Ishikawa (cell line): ENCODE results near the gene CTR9.

ENCODE experiments used
- CEBPB ChIP-seq: IDR thresholded peaks from 2 replicates; pipeline ENCODE4 v1.6.1; 2012
- CREB1 ChIP-seq: IDR thresholded peaks from 2 replicates; pipeline ENCODE4 v1.6.1; 2012; ENCODE audit warnings: low read depth
- EGR1 ChIP-seq: IDR thresholded peaks from 2 replicates; pipeline ENCODE4 v1.6.1; 2012
- EP300 ChIP-seq: IDR thresholded peaks from 2 replicates; pipeline ENCODE4 v1.6.1; 2012; ENCODE audit warnings: borderline replicate concordance
- FOXM1 ChIP-seq: IDR thresholded peaks from 2 replicates; pipeline ENCODE4 v1.6.1; 2012; ENCODE audit warnings: low read depth, borderline replicate concordance
- NFIC ChIP-seq: IDR thresholded peaks from 2 replicates; pipeline ENCODE4 v1.6.1; 2012
- RAD21 ChIP-seq: IDR thresholded peaks from 2 replicates; pipeline ENCODE4 v1.6.1; 2012; ENCODE audit warnings: low read depth
- TAF1 ChIP-seq: IDR thresholded peaks from 2 replicates; pipeline ENCODE4 v1.6.1; 2012; ENCODE audit warnings: low read depth, mild to moderate bottlenecking
- TCF12 ChIP-seq: IDR thresholded peaks from 2 replicates; pipeline ENCODE4 v1.6.1; 2012; ENCODE audit warnings: low read depth
- TEAD4 ChIP-seq: IDR thresholded peaks from 2 replicates; pipeline ENCODE4 v1.6.1; 2012
- YY1 ChIP-seq: IDR thresholded peaks from 2 replicates; pipeline ENCODE4 v1.6.1; 2012; ENCODE audit warnings: low read depth
- ZBTB7A ChIP-seq: IDR thresholded peaks from 2 replicates; pipeline ENCODE4 v1.6.1; 2012; ENCODE audit warnings: low read depth
- TF ChIP-seq, protein P1 (sequence below): IDR thresholded peaks from 2 replicates; pipeline ENCODE4 v1.6.1; 2012; ENCODE audit warnings: low read depth, mild to moderate bottlenecking
- TF ChIP-seq, protein P2 (sequence below): IDR thresholded peaks from 2 replicates; pipeline ENCODE4 v1.6.1; 2012
- TF ChIP-seq, protein P3 (sequence below): IDR thresholded peaks from 2 replicates; pipeline ENCODE4 v1.6.1; 2012

The CTR9 gene

DNA sequence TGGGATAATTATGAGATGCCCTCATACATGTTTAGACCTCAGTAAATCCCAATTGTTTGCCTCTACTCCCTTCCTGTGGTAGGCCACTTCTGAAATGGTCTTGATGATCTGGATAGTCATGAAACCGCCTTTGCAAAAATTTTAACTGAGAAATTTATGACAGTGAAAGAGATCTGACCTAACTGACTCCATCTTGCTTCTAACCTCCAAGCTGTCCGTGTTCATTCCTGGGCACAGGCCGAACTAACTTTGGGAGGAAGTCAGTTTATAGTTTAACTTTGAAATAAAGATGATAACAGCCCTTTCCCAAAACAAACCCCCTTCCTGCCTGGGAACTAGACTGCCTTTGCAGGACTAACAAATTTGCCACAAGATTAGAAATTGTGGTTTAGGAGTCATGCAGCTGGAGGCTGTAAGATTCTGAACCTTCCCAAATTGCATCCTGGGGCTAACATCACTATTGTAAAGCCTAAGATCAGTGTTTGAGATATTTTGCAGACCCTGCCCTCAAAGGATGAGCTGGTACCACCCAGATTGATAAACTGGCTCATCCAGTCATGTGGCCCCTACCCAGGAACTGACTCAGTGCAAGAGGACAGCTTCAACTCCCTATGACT lies 19.9 kb upstream of the CTR9 start:
- no peak for TF ChIP-seq TEAD4
- no peak for TF ChIP-seq YY1
- TF ChIP-seq, protein P1, sequence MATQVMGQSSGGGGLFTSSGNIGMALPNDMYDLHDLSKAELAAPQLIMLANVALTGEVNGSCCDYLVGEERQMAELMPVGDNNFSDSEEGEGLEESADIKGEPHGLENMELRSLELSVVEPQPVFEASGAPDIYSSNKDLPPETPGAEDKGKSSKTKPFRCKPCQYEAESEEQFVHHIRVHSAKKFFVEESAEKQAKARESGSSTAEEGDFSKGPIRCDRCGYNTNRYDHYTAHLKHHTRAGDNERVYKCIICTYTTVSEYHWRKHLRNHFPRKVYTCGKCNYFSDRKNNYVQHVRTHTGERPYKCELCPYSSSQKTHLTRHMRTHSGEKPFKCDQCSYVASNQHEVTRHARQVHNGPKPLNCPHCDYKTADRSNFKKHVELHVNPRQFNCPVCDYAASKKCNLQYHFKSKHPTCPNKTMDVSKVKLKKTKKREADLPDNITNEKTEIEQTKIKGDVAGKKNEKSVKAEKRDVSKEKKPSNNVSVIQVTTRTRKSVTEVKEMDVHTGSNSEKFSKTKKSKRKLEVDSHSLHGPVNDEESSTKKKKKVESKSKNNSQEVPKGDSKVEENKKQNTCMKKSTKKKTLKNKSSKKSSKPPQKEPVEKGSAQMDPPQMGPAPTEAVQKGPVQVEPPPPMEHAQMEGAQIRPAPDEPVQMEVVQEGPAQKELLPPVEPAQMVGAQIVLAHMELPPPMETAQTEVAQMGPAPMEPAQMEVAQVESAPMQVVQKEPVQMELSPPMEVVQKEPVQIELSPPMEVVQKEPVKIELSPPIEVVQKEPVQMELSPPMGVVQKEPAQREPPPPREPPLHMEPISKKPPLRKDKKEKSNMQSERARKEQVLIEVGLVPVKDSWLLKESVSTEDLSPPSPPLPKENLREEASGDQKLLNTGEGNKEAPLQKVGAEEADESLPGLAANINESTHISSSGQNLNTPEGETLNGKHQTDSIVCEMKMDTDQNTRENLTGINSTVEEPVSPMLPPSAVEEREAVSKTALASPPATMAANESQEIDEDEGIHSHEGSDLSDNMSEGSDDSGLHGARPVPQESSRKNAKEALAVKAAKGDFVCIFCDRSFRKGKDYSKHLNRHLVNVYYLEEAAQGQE, result no peak
- TF ChIP-seq ZBTB7A, result no peak
- no peak for TF ChIP-seq TAF1
- no peak for TF ChIP-seq EP300
- TF ChIP-seq, protein P2, sequence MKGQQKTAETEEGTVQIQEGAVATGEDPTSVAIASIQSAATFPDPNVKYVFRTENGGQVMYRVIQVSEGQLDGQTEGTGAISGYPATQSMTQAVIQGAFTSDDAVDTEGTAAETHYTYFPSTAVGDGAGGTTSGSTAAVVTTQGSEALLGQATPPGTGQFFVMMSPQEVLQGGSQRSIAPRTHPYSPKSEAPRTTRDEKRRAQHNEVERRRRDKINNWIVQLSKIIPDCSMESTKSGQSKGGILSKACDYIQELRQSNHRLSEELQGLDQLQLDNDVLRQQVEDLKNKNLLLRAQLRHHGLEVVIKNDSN, result no peak

DNA sequence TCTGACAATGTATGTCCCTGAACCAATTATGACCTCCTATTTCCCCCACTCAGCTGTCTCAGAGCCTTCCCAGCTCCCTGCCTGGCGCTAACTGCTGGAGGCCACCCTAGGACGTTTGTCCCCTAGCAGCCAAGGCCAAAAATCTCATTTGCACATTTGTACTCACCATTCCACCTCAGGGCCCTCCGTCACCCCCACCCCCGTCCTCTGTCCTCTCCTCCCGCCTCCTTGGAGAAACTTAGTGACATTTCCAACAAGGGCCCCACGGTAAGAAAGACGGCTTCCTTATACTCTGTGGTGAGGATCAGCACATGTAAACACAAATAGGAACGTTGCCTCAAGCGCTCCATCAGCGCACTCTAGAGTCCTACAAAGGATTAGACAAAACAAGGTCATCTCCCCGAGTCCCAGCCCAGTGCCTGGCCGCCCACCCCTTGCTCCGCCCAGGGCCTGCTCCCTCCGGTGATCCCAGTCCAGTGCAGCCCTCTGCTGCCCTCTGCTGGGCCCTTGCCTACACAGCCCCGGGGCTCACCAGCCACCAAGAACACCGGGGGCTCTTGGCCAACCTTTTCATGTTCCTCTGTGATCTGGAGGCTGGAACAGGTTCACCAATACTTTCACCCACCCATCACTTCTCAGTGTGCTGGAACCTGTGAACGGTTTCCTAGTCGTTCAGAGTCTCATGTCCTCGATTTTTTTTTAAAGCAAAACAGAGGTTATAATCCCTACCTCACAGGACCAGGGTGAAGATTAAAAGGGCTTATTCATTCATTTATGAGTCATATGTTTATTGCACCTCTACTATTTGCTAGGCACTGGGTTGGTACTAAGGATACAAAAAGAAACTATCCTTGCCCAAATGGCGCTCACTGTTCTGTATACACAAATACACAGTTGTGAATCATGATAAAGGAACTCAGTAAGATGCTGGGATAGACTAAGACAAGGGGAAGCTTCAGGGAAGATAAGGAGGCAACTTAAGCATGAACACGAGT lies 15.3 kb upstream of the CTR9 start:
- TF ChIP-seq, protein P2, result no peak
- TF ChIP-seq YY1, result no peak
- peak; percentile 97 for TF ChIP-seq RAD21
- TF ChIP-seq, protein P3, sequence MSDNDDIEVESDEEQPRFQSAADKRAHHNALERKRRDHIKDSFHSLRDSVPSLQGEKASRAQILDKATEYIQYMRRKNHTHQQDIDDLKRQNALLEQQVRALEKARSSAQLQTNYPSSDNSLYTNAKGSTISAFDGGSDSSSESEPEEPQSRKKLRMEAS, result peak; percentile 34; the same call in 1 of the 2 replicates

DNA sequence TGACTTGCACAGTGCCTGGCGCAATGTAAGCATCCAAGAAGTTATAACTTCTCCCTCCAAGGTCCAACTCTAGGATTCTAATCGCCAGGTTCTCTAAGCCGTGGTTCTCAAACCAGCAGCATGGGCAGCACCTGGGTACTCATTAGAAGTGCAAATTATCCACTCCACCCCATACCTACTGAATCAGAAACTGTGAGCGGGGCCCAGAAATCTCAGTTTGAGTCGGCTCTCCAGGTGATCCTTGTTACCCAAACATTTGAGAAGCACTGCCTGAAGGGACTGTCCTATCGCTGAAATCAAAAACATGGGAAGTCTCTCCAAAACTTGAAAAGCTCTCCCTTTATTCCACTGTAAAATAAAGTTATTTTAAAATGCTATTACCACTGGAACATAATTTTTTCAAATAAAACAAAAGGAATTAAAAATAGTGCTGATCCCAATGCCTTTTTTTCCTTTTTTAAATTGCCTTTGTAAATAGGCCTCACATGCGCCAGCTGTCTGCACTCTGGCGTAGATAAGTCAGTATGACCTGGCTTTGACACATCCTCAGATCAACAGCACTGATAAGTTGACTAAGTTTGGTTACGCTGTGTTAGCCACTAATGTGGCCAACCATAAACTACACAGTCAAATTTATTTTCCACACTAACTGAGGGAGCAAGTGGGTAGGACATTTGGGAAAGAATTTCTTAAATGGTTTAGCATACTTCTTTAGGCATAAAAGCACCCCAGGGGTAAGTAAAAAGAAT lies 8.4 kb upstream of the CTR9 start:
- TF ChIP-seq TAF1 (no peak), NFIC (no peak), YY1 (no peak), EP300 (no peak), TCF12 (no peak), EGR1 (no peak), FOXM1 (no peak), CREB1 (no peak), ZBTB7A (no peak), RAD21 (no peak), TEAD4 (no peak), CEBPB (no peak)
- TF ChIP-seq, protein P1, result no peak
- TF ChIP-seq, protein P3, result no peak
- TF ChIP-seq, protein P2, result no peak

DNA sequence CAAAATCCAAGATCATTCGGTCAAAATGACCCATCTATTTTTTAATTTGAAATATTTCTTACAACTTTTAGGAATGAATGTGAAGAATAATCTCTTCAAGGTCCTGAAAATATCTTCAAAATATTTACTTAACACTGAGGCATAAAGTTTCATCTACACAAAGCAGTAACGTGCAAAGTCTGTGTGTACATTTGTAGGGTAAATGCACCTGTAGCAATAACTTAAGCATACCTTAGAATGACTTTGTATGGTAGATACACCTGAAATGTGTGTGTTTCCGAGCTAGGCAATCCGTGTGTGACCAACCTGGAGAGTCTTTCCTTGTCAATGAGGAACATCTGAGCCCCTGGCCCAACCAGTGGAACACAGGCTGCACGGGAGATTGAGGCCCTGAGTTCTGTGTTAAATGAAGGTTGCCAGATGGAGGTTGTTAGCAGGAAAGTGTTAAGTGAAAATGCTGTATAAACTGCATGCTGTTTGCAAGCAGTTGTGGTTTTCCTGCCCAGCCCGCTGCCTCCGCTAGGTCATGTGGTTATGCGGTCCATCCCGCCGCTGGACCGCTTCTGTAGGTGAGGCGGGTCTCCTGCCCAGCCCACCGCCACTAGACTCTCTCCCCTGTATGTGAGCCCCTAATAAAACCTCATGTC lies 7.6 kb upstream of the CTR9 start:
- TF ChIP-seq CEBPB, result no peak
- TF ChIP-seq, protein P3, result no peak
- TF ChIP-seq CREB1, result no peak
- no peak for TF ChIP-seq EP300
- no peak for TF ChIP-seq FOXM1
- TF ChIP-seq, protein P1, result no peak
- TF ChIP-seq EGR1, result no peak
- no peak for TF ChIP-seq RAD21
- no peak for TF ChIP-seq TCF12
- TF ChIP-seq, protein P2, result no peak
- no peak for TF ChIP-seq TAF1
- no peak for TF ChIP-seq YY1
- no peak for TF ChIP-seq ZBTB7A
- TF ChIP-seq NFIC, result no peak
- TF ChIP-seq TEAD4, result no peak
